ENCODE data around the gene MESP2. TPM values are rescaled to one million over a fixed set of nuclear protein-coding genes. Genes with fewer than 3 reads are reported as not detected.
A peak's percentile ranks its signal among the peaks of the same experiment; 100 is the strongest.

Gene MESP2
- total and polyA plus RNA-seq, 2 of the 13 experiments (the other 11 are each of a cell fraction or from before 2014, with no cell fraction given), result not detected

- no peak for TF ChIP-seq TBX3 (IDR thresholded peaks at IDR 0.05; ENCODE audit: borderline replicate concordance)
- peak; percentile 1; the same call in 1 of the 2 replicates for TF ChIP-seq FOXK1 (CRISPR knock-in tag; IDR thresholded peaks at IDR 0.05; ENCODE audit: borderline replicate concordance, low read depth)
Measured at GRCh38 chr15:89809787-89810148, 33.6 kb downstream of the MESP2 start (continued).

DNA sequence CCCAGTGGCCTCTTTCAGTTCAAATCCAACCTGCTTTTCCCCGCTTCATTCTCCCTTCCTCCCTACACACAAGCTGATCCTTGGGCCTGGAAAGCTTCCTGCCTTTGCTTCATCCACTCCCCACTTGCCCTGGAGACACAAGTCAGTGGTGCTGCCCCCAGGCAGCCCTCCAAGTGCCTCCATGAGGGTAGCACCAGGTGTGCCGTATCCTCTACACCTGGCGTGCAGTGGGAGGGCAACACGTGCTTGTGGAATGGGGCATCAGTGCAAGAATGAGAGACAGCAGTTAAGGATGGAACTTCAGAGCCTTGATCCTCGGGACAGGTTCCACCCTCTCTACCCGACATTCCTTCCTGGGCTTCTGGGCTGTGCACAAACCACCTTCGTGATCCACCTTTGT lies 34.7 kb downstream of the MESP2 start:
- Histone ChIP-seq H2AFZ (ENCODE audit: low read length) (no peak overlapping the region), H3K79me2 (ENCODE audit: insufficient read depth, low read length) (peaks cover 38% of the 10 kb centered on the region), H3K27ac (ENCODE audit: extremely low read length, insufficient read depth, low read length) (peak overlapping the region; percentile 40), H3K27me3 (ENCODE audit: control insufficient read depth in 1 of 2, insufficient read depth in 2 of 2, low read length in 2 of 2) (no peaks in the 10 kb centered on the region; a peak in 1 of 5 replicates), H3K9me3 (ENCODE audit: low read length) (no peaks in the 10 kb centered on the region), H3K9ac (ENCODE audit: insufficient read depth, low read depth, low read length) (no peak overlapping the region), H4K20me1 (ENCODE audit: insufficient read depth, low read length) (no peaks in the 10 kb centered on the region; the same call in 1 of the 2 replicates), H3K4me3 (replicated peaks in 1 of 3; ENCODE audit: insufficient read depth in 1 of 3, low read depth in 2 of 3, low read length in 3 of 3) (no peak overlapping the region), H3K36me3 (replicated peaks in 1 of 2; ENCODE audit: control insufficient read depth in 1 of 2, insufficient read depth in 2 of 2, low read length in 2 of 2) (peaks cover 0 to 6% of the 10 kb centered on the region in 2 experiments; a peak in 2 of 5 replicates), H3K4me1 (ENCODE audit: insufficient read depth, low read length) (peaks cover 86% of the 10 kb centered on the region), H3K4me2 (ENCODE audit: low read depth, low read length) (peak overlapping the region; percentile 27; the same call in 1 of the 2 replicates)
- POLR2A ChIA-PET, result interaction anchor here (1.0 kb wide), 1 partner anchor 47 kb away, joined by 3 read pairs; no protein-coding TSS in a partner anchor
- WGBS (ENCODE audit: low lambda C conversion rate), result 92% methylated on average over 4 of the region's 7 CpGs
- in situ Hi-C loops (cut with HindIII; ENCODE audit: extremely low pct_ligation_motif_present, low pct_unique_long_range_greater_than_20kb), result no loop called here
- DNase-seq (ENCODE audit: low spot score), result no peak
- intact Hi-C loops (cut with micrococcal nuclease; ENCODE audit: unreplicated experiment), result loop anchor here (5.0 kb wide), 2 partner anchors 36 to 49 kb away; no protein-coding TSS in a partner anchor
- no peak for ATAC-seq
- no peak for FAIRE-seq
- CTCF ChIA-PET (ENCODE audit: low intra/inter-chr PET ratio, low total read pairs), result no interaction called here
- no TSS peak for BruUV-seq (replicated peaks)
- TF ChIP-seq MIXL1 (CRISPR knock-in tag; IDR thresholded peaks at IDR 0.05) (no peak), SP1 (IDR thresholded peaks at IDR 0.05) (no peak), SP1 (CRISPR knock-in tag; IDR thresholded peaks at IDR 0.05) (no peak), ZNF678 (CRISPR knock-in tag; IDR thresholded peaks at IDR 0.05) (no peak), RARG (CRISPR knock-in tag; IDR thresholded peaks at IDR 0.05; ENCODE audit: low read depth) (no peak), ZBTB38 (CRISPR knock-in tag; IDR thresholded peaks at IDR 0.05) (0 out of 2 replicates have a peak, but pooled peaks have one; percentile 55), ZSCAN22 (CRISPR knock-in tag; IDR thresholded peaks at IDR 0.05) (no peak), ZNF547 (CRISPR knock-in tag; IDR thresholded peaks at IDR 0.05) (0 out of 2 replicates have a peak, but pooled peaks have one; percentile 32), NONO (IDR thresholded peaks at IDR 0.05) (no peak), NONO (CRISPR knock-in tag; conservative IDR thresholded peaks at IDR 0.05) (peak; percentile 55; the same call in 1 of the 2 replicates), ZNF570 (CRISPR knock-in tag; IDR thresholded peaks at IDR 0.05; ENCODE audit: borderline replicate concordance) (no peak), CTCF (CRISPR knock-in tag; IDR thresholded peaks at IDR 0.05) (no peak), NR2F1 (CRISPR knock-in tag; IDR thresholded peaks at IDR 0.05) (no peak), ZNF263 (CRISPR knock-in tag; IDR thresholded peaks at IDR 0.05) (0 out of 2 replicates have a peak, but pooled peaks have one; percentile 37), SSRP1 (CRISPR knock-in tag; IDR thresholded peaks at IDR 0.05) (no peak), ZNF30 (CRISPR knock-in tag; IDR thresholded peaks at IDR 0.05) (no peak)
- TF ChIP-seq, protein P1, sequence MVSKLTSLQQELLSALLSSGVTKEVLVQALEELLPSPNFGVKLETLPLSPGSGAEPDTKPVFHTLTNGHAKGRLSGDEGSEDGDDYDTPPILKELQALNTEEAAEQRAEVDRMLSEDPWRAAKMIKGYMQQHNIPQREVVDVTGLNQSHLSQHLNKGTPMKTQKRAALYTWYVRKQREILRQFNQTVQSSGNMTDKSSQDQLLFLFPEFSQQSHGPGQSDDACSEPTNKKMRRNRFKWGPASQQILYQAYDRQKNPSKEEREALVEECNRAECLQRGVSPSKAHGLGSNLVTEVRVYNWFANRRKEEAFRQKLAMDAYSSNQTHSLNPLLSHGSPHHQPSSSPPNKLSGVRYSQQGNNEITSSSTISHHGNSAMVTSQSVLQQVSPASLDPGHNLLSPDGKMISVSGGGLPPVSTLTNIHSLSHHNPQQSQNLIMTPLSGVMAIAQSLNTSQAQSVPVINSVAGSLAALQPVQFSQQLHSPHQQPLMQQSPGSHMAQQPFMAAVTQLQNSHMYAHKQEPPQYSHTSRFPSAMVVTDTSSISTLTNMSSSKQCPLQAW (CRISPR knock-in tag; IDR thresholded peaks at IDR 0.05), result no peak
